Measurements from ENCODE around the gene CSMD2. TPM values are rescaled to one million over a fixed set of nuclear protein-coding genes. Genes with fewer than 3 reads are reported as not detected.

The CSMD2 gene
- polyA plus RNA-seq, 1 donor, result 0.36 TPM

- H3K4me3 ChIP-seq (ENCODE audit: low read length), result no peak overlapping the region
- no peak for DNase-seq
- H3K4me1 ChIP-seq (ENCODE audit: control insufficient read depth, insufficient read depth, low read length), result no peaks in the 10 kb centered on the region
- H3K27ac ChIP-seq (ENCODE audit: low read length), result no peak overlapping the region
- peaks cover 3% of the 10 kb centered on the region for H3K27me3 ChIP-seq (ENCODE audit: control insufficient read depth, insufficient read depth, low read length)
- WGBS (ENCODE audit: insufficient coverage, low lambda C conversion rate), result no CpG with 5 or more reads among the region's 9 CpGs
- no peaks in the 10 kb centered on the region for H3K9me3 ChIP-seq (ENCODE audit: control insufficient read depth, low read depth, low read length)
- no peaks in the 10 kb centered on the region for H3K36me3 ChIP-seq (ENCODE audit: control insufficient read depth, insufficient read depth, low read length)
Measured at GRCh38 chr1:33577663-33578062, 587.4 kb downstream of the CSMD2 start.

DNA sequence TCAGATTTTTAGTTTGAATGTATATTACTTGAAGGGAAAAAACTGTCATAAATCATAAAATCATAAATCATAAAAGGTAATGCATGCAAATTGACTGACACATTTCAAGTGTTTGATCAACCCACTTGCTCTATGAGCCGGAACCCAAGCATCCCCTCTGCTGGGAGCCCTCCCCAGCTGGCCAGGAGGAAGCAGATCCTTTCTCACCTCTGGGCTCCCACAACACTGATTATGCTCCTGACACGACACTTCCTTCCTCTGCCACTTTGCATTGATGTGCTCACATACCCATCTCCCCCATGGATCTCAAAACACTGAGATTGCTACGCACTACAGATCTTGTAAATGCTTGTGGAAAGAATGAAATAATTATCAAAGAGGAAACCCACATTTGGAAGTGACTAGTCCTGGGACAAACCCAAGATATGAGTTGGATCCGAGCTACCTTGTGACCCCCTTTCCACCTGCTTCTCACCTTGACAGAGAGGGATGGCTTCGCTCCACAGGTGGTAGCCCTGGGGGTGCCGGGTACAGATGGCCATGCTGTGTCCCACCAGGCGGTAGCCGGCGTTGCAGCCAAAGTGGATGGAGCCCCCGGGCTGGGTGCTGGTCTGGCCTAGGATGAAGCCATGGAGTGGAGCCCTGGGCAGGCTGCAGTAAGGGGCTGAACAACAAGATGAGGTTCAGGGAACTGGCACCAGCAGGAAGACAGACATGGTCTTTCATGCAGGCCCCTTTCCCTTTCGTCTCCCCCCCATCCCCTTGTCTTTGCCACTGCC is 588.0 kb downstream of the CSMD2 start:
- no peaks in the 10 kb centered on the region for H3K36me3 ChIP-seq (ENCODE audit: control insufficient read depth, insufficient read depth, low read length)
- peaks cover 3% of the 10 kb centered on the region for H3K27me3 ChIP-seq (ENCODE audit: control insufficient read depth, insufficient read depth, low read length)
- H3K27ac ChIP-seq (ENCODE audit: low read length), result no peak overlapping the region
- no peaks in the 10 kb centered on the region for H3K4me1 ChIP-seq (ENCODE audit: control insufficient read depth, insufficient read depth, low read length)
- WGBS (ENCODE audit: insufficient coverage, low lambda C conversion rate), result 100% methylated on average over 1 of the region's 11 CpGs
- H3K9me3 ChIP-seq (ENCODE audit: control insufficient read depth, low read depth, low read length), result no peaks in the 10 kb centered on the region
- H3K4me3 ChIP-seq (ENCODE audit: low read length), result no peak overlapping the region
- no peak for DNase-seq

DNA sequence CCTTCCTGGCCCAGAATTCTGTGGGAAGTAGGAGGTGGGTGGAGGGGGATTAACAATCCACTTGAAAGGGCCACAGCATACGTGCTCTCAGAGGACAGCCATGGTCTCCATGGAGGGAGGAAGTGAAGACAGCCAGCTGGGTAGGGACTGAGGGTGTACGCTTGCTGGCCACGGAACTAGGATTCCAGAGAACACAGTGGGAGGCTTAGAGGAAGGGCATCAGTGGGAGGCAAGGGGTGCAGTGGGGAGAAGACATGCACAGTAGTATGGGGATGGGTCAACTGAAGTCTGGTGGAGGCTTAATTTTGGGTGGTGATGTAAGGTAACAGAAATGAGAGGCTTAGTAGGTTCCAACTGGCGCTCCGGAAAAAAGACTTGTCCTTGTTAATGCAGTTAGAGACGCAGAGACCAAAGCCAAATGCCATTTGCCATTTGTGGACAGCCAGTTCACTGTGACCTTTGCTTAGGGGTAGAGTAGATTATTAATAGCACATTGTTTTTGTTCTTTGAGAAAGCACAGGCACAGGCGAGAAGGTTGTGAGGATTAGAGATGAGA is 589.6 kb downstream of the CSMD2 start:
- H3K27ac ChIP-seq (ENCODE audit: low read length), result no peak overlapping the region
- H3K4me3 ChIP-seq (ENCODE audit: low read length), result no peak overlapping the region
- H3K4me1 ChIP-seq (ENCODE audit: control insufficient read depth, insufficient read depth, low read length), result no peaks in the 10 kb centered on the region
- DNase-seq, result no peak
- no peaks in the 10 kb centered on the region for H3K9me3 ChIP-seq (ENCODE audit: control insufficient read depth, low read depth, low read length)
- H3K36me3 ChIP-seq (ENCODE audit: control insufficient read depth, insufficient read depth, low read length), result no peaks in the 10 kb centered on the region
- H3K27me3 ChIP-seq (ENCODE audit: control insufficient read depth, insufficient read depth, low read length), result peaks cover 3% of the 10 kb centered on the region
- 41% methylated on average over 2 of the region's 7 CpGs for WGBS (ENCODE audit: insufficient coverage, low lambda C conversion rate)

DNA sequence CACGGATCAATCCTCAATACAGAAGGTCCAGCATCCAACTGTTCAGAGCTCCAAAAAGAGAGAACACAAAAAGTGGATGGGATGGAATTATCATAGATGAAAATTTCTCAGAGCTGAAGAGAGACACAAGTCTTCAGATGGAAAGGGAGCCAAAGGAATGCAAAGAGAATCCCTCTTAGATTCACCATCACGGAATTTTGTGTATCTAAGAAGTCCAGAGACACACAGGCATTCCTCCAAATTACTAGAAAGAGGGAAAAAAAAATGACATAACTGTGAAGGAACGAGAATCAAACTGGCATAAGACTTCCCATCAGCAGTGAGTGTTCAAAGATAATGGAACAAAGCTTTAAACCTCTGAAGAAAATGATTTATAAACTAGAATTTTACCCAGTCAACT is 591.4 kb downstream of the CSMD2 start:
- H3K27ac ChIP-seq (ENCODE audit: low read length), result no peak overlapping the region
- no peaks in the 10 kb centered on the region for H3K36me3 ChIP-seq (ENCODE audit: control insufficient read depth, insufficient read depth, low read length)
- H3K4me1 ChIP-seq (ENCODE audit: control insufficient read depth, insufficient read depth, low read length), result no peaks in the 10 kb centered on the region
- H3K27me3 ChIP-seq (ENCODE audit: control insufficient read depth, insufficient read depth, low read length), result peaks cover 2% of the 10 kb centered on the region
- H3K4me3 ChIP-seq (ENCODE audit: low read length), result no peak overlapping the region
- no CpG with 5 or more reads among the region's 3 CpGs for WGBS (ENCODE audit: insufficient coverage, low lambda C conversion rate)
- DNase-seq, result no peak
- no peaks in the 10 kb centered on the region for H3K9me3 ChIP-seq (ENCODE audit: control insufficient read depth, low read depth, low read length)

DNA sequence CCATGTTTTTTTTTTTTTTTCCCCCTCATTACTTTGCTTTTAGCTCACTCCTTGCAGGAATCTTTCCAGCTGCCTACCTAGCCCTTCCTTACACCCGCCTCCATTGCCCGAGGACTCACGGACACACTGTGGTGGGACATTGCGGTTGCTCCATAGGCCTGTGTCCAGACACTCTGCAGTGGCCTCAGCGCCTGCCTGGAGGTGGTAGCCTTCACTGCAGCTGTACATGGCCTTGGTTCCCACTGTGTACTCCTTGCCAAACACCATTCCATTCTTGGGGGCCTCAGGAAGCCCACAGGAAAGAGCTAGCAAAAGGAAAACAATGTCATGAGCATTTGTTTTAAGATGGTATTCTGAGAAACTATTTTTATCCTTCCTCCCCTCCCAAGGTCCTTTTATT is 592.6 kb downstream of the CSMD2 start:
- Histone ChIP-seq H3K9me3 (ENCODE audit: control insufficient read depth, low read depth, low read length) (no peaks in the 10 kb centered on the region), H3K4me1 (ENCODE audit: control insufficient read depth, insufficient read depth, low read length) (no peaks in the 10 kb centered on the region), H3K27ac (ENCODE audit: low read length) (no peak overlapping the region), H3K36me3 (ENCODE audit: control insufficient read depth, insufficient read depth, low read length) (no peaks in the 10 kb centered on the region), H3K4me3 (ENCODE audit: low read length) (no peak overlapping the region), H3K27me3 (ENCODE audit: control insufficient read depth, insufficient read depth, low read length) (no peaks in the 10 kb centered on the region)
- no peak for DNase-seq
- WGBS (ENCODE audit: insufficient coverage, low lambda C conversion rate), result no CpG with 5 or more reads among the region's 5 CpGs

- no peak overlapping the region for H3K4me3 ChIP-seq (ENCODE audit: low read length)
- WGBS (ENCODE audit: insufficient coverage, low lambda C conversion rate), result no CpG with 5 or more reads among the region's 7 CpGs
- no peak overlapping the region for H3K27ac ChIP-seq (ENCODE audit: low read length)
- no peaks in the 10 kb centered on the region for H3K27me3 ChIP-seq (ENCODE audit: control insufficient read depth, insufficient read depth, low read length)
- H3K9me3 ChIP-seq (ENCODE audit: control insufficient read depth, low read depth, low read length), result no peaks in the 10 kb centered on the region
- no peak for DNase-seq
- no peaks in the 10 kb centered on the region for H3K36me3 ChIP-seq (ENCODE audit: control insufficient read depth, insufficient read depth, low read length)
- no peaks in the 10 kb centered on the region for H3K4me1 ChIP-seq (ENCODE audit: control insufficient read depth, insufficient read depth, low read length)
Measured at GRCh38 chr1:33569331-33569730, 595.7 kb downstream of the CSMD2 start.

DNA sequence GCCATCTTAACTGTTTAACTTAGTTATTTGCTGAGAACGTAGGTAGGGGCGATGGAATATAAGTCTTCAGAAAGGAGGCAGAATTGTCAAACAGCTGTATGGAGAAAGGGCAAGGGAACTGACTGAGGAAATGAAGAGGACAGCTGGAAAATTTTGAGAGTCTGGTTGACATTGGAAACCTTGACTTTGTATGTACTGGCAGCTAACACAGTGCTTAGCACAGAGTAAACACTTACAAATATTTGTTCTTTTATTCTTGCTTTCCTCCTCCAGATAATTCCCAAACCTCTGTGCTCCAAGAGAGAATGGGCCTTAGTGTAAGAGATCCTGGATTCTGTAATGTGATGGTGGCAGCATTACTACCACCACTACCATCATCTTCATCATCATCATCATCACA is 601.3 kb downstream of the CSMD2 start:
- 70% methylated on average over 2 of the region's 2 CpGs for WGBS (ENCODE audit: insufficient coverage, low lambda C conversion rate)
- Histone ChIP-seq H3K27ac (ENCODE audit: low read length) (no peak overlapping the region), H3K4me3 (ENCODE audit: low read length) (no peak overlapping the region), H3K27me3 (ENCODE audit: control insufficient read depth, insufficient read depth, low read length) (no peaks in the 10 kb centered on the region), H3K9me3 (ENCODE audit: control insufficient read depth, low read depth, low read length) (no peaks in the 10 kb centered on the region), H3K36me3 (ENCODE audit: control insufficient read depth, insufficient read depth, low read length) (no peaks in the 10 kb centered on the region), H3K4me1 (ENCODE audit: control insufficient read depth, insufficient read depth, low read length) (no peaks in the 10 kb centered on the region)
- DNase-seq, result no peak

DNA sequence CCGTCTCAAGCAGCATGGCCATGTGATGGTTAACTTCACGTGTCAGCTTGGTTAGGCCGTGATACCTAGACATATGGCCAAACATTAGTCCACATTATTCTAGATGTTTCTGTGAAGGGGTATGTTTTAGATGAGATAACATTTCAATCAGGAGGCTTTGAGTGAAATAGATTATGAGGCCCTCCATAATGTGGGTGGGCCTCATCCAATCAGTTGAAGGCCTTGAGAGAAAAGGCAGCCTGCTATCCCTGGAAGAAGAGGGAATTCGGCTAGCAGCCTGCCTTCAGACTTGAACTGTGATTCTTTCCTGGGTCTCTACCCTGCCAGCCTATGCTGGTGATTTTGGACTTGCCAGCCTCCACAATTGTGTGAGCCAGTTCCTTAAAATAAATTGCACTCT is 602.5 kb downstream of the CSMD2 start:
- no CpG with 5 or more reads among the region's 4 CpGs for WGBS (ENCODE audit: insufficient coverage, low lambda C conversion rate)
- H3K27ac ChIP-seq (ENCODE audit: low read length), result no peak overlapping the region
- no peak for DNase-seq

DNA sequence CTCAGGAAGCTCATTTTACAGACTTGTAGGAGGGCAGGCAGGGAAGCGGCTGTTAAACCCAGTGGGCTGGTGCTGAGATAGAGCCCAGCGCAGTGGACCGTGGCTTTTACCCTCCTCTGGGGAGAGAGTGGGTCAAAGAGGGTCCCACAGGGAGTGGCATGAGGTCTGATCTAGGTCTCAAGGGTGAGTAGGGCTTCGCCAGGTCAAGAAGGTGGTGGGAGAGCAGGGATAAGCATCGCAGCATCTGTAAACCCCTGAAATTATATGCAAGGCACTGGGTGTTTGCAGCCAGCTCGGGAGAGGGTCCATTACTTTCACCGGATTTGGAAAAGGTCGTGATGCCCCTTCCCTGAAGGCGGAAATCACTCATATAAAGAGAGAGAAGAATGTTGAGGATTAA is 603.5 kb downstream of the CSMD2 start:
- H3K4me1 ChIP-seq (ENCODE audit: control insufficient read depth, insufficient read depth, low read length), result no peaks in the 10 kb centered on the region
- WGBS (ENCODE audit: insufficient coverage, low lambda C conversion rate), result 81% methylated on average over 7 of the region's 9 CpGs
- H3K36me3 ChIP-seq (ENCODE audit: control insufficient read depth, insufficient read depth, low read length), result no peaks in the 10 kb centered on the region
- no peak overlapping the region for H3K4me3 ChIP-seq (ENCODE audit: low read length)
- H3K27me3 ChIP-seq (ENCODE audit: control insufficient read depth, insufficient read depth, low read length), result no peaks in the 10 kb centered on the region
- no peak overlapping the region for H3K27ac ChIP-seq (ENCODE audit: low read length)
- DNase-seq, result no peak
- H3K9me3 ChIP-seq (ENCODE audit: control insufficient read depth, low read depth, low read length), result no peaks in the 10 kb centered on the region

More for the DNA sequence above, 602.5 kb downstream of the CSMD2 start:
- H3K4me3 ChIP-seq (ENCODE audit: low read length), result no peak overlapping the region
- no peaks in the 10 kb centered on the region for H3K9me3 ChIP-seq (ENCODE audit: control insufficient read depth, low read depth, low read length)
- H3K36me3 ChIP-seq (ENCODE audit: control insufficient read depth, insufficient read depth, low read length), result no peaks in the 10 kb centered on the region
- no peaks in the 10 kb centered on the region for H3K4me1 ChIP-seq (ENCODE audit: control insufficient read depth, insufficient read depth, low read length)
- no peaks in the 10 kb centered on the region for H3K27me3 ChIP-seq (ENCODE audit: control insufficient read depth, insufficient read depth, low read length)

DNA sequence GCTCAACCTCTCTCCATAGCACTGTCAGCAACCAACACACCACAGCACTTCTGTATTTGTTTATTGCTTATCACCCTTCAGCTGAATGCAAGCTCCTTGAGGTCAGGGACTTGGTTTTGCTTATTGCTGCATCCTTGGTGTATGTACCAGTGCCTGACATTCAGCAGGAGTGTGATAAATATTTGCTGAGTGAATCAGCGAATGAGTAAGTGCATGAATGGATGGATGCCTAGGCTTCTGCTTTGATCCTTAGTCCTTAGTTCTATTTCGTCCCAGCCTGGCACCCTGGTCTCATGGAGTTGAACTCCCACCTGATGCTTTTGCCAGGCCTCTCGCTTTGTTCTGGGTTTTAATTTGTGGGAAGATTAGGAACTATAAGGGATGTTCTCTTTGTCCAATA is 604.4 kb downstream of the CSMD2 start:
- Histone ChIP-seq H3K4me1 (ENCODE audit: control insufficient read depth, insufficient read depth, low read length) (no peaks in the 10 kb centered on the region), H3K36me3 (ENCODE audit: control insufficient read depth, insufficient read depth, low read length) (no peaks in the 10 kb centered on the region), H3K27ac (ENCODE audit: low read length) (no peak overlapping the region), H3K9me3 (ENCODE audit: control insufficient read depth, low read depth, low read length) (no peaks in the 10 kb centered on the region), H3K27me3 (ENCODE audit: control insufficient read depth, insufficient read depth, low read length) (no peaks in the 10 kb centered on the region), H3K4me3 (ENCODE audit: low read length) (no peak overlapping the region)
- DNase-seq, result no peak
- no CpG with 5 or more reads among the region's 3 CpGs for WGBS (ENCODE audit: insufficient coverage, low lambda C conversion rate)

DNA sequence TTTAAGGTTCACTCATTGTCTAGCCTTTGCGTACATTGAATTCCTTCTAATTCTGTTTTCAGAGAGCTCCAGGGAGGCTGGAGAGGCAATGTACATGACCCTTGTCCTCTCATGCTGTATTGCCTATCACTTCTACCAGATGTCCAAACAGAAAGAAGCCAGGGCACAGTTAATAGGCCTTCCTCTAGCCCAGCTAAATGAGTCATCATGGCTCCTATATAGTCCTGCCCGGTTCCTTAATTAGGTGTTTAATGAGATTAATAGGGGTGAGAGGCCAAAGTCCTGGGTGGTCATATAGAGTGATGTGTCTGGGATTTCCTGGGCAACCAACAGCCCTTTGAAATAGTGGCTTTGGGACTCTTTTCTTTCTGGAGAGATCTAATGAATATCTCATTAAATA is 616.3 kb downstream of the CSMD2 start:
- no peaks in the 10 kb centered on the region for H3K4me1 ChIP-seq (ENCODE audit: control insufficient read depth, insufficient read depth, low read length)

More for the DNA sequence above, 616.3 kb downstream of the CSMD2 start:
- Histone ChIP-seq H3K9me3 (ENCODE audit: control insufficient read depth, low read depth, low read length) (peaks cover 6% of the 10 kb centered on the region), H3K36me3 (ENCODE audit: control insufficient read depth, insufficient read depth, low read length) (no peaks in the 10 kb centered on the region), H3K27ac (ENCODE audit: low read length) (no peak overlapping the region), H3K4me3 (ENCODE audit: low read length) (no peak overlapping the region), H3K27me3 (ENCODE audit: control insufficient read depth, insufficient read depth, low read length) (no peaks in the 10 kb centered on the region)
- no peak for DNase-seq
- WGBS (ENCODE audit: insufficient coverage, low lambda C conversion rate), result no CpG with 5 or more reads among the region's 2 CpGs
